HG02852 (cell line): ENCODE measurements around the gene SCLY.
"Not testable (repeated sequence)": the region's sequence is repeated elsewhere in the genome, so short reads cannot be mapped to it uniquely, and the experiment has no call there.

Experiments used
- ATAC-seq: cut with Tn5 transposase; IDR thresholded peaks from one replicate; pipeline ENCODE4 v1.9.1; 2021; ENCODE audit warnings: mild to moderate bottlenecking, moderate library complexity; ENCODE audit not compliant: unreplicated experiment

Gene SCLY

GRCh38 chr2:238107525-238108422 lies 47.0 kb downstream of the SCLY start:
- no peak for ATAC-seq

DNA sequence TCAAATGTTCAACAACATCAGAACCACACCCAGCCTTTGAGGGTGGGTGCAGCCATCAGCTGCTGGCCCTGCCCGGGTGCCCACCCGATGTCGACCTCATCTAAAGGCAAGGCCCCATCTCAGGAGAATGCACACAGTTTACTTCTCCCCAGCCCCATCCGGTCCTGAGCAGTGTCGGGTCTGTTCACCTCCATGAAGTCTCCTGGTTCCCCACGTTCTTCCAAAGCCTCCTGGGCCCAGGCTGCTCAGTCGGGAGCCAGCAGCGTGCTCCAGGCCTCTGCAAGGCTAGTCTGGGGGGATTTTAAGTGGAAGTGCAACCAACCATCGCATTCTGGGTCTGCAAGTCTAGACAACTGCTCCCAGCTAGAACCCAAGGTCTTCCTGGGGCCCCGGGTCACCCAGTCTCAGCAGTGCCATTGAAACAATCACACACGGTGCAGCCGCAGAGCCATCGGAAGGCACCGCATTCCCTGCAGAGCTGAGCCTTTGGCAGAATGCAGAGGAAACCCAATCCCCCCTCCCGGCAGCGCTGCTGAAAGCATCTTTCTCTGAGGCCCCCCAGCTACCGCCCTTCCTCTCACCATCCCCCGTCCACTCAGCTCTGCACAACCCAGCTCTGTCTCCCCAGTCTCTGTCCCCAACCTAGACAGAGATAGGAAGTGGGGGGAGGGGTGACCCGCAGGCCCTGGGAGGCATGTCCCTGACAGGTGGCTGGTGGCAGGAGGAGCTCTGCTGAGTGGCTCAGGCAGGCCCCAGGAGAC lies 47.8 kb downstream of the SCLY start:
- no peak for ATAC-seq

DNA sequence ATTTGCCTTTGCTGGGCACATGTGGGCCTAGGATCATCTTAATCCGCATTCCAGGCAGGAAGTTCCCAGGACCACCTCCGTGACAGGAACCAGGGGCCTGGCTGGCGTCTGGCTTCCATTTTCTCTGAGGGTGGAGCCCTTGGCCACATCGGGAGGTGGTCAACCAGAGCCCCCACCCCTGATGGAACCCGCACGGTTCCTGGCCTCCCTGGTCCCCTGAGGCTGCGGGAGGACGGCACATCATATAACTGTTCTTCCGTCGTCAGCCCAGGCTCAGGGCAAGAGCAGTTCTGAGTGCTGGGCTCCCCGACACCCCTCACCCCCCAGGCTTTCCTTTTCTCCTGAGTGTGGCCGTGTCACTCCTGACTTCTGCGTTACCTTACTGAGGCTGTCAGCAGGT lies 52.8 kb downstream of the SCLY start:
- ATAC-seq = no peak

- ATAC-seq = no peak
Observed at GRCh38 chr2:238114331-238114841, 53.6 kb downstream of the SCLY start.

- ATAC-seq = no peak
Observed at GRCh38 chr2:238114851-238115660, 54.3 kb downstream of the SCLY start.

- ATAC-seq = not testable (repeated sequence)
Observed at GRCh38 chr2:238115709-238116108, 54.9 kb downstream of the SCLY start.

- ATAC-seq = no peak
Observed at GRCh38 chr2:238116298-238117198, 55.7 kb downstream of the SCLY start.

GRCh38 chr2:238117199-238118154 lies 56.7 kb downstream of the SCLY start:
- no peak for ATAC-seq

DNA sequence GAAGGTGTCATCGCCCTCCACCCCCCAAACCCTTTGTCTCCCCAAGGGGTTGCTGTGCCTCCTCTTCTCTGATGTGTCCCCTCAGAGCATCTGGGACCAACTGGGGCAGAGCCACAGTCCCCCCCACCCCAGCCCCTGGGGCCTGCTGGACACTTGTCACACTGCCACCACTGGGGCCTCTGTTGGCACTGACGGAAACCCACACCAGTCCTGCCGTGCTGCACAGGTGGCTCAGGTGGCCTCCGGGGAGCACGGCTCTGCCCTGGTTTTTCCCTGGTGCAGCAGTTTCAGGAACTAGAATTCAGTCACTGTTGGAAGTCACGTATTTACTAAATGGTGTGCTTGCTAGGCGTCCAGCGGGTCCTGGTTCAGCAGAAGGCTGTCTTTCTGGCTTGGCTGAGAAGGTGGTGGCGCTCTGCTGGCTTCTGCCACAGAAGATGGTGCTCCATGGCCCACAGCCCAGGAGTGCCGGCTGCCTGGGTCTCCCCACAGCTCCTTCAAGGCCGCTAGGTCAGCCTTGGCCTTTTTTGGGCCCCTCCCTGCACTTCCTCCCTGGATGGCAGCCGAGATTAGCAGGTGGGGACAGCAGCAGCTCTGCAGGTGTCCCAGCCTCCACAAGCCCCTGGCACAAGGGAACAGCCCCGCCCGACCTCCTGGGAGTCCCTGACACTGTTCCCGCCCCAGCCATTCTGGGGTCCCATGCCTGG lies 59.1 kb downstream of the SCLY start:
- ATAC-seq = no peak

GRCh38 chr2:238120463-238121298 lies 59.9 kb downstream of the SCLY start:
- ATAC-seq = no peak

- ATAC-seq = no peak
Observed at GRCh38 chr2:238121511-238122286, 60.9 kb downstream of the SCLY start.

- no peak for ATAC-seq
Observed at GRCh38 chr2:238122287-238123217, 61.8 kb downstream of the SCLY start.

DNA sequence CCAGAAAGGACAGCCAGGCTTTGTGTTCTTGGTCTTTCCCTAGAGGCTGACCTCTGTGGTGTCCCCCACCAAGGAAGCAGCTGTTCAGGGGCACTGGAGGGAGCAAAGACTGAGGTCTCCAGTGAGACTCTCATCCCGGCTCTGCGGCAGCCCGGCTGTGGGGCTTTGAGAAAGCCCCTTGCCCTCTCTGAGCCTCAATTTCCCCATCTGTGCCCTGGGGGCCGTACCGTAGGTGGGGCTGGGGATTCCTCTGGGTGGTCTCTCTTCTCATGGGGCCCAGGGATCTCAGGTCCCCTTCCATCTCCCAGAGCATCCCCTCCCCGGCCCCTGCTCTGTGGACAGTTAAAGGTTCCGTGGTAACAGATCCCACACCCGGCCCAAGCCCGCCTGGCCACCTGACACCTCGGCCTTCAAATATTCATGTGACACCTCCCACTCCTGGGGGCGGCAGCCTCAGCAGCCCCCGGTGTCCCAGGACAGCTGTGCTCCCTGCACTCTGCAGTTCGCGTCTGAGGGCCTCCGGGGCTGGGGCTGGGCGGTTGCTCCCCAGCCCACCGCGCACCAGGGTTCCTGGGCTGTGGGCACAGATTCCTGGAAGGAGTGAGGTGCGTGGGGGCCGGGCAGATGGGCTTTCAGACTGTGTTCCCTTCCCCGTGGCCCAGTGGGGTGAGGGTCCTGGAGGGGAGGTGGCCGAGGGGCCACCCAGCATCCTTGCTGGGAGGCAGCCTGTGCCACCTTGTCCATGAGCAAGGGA lies 62.6 kb downstream of the SCLY start:
- no peak for ATAC-seq

DNA sequence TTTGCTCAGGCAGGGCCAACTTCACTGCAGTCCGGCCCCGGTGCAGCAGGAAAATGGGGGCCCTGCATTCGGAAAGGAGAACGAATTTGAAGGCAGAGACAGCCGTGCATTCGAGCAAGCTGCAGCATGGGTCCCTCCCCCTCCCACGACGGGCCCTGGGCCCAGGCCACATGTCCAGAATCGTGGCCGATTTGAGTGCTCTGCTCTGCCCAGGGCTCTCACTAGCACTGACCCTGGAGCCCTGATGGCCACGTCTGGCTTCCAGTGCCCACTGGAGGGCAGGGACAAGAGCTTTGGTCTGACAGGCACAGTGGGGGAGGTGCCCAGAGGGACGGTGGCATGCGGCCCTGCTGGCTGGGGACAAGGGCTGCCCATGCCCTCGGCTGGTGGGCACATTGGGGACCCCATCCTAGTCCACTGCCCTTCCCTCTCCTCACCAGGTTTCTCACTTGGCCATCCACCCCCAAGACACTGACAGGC lies 63.2 kb downstream of the SCLY start:
- ATAC-seq = no peak
